HG03378 (cell line): ENCODE results near the gene PIK3C2B.
A peak's percentile ranks its signal among the peaks of the same experiment; 100 is the strongest.
"Not testable (repeated sequence)": the region's sequence is repeated elsewhere in the genome, so short reads cannot be mapped to it uniquely, and the experiment has no call there.

Experiments used
- ATAC-seq: cut with Tn5 transposase; IDR thresholded peaks from one replicate; pipeline ENCODE4 v1.9.1; 2021; ENCODE audit warnings: mild to moderate bottlenecking, moderate library complexity; ENCODE audit not compliant: unreplicated experiment

PIK3C2B gene, protein sequence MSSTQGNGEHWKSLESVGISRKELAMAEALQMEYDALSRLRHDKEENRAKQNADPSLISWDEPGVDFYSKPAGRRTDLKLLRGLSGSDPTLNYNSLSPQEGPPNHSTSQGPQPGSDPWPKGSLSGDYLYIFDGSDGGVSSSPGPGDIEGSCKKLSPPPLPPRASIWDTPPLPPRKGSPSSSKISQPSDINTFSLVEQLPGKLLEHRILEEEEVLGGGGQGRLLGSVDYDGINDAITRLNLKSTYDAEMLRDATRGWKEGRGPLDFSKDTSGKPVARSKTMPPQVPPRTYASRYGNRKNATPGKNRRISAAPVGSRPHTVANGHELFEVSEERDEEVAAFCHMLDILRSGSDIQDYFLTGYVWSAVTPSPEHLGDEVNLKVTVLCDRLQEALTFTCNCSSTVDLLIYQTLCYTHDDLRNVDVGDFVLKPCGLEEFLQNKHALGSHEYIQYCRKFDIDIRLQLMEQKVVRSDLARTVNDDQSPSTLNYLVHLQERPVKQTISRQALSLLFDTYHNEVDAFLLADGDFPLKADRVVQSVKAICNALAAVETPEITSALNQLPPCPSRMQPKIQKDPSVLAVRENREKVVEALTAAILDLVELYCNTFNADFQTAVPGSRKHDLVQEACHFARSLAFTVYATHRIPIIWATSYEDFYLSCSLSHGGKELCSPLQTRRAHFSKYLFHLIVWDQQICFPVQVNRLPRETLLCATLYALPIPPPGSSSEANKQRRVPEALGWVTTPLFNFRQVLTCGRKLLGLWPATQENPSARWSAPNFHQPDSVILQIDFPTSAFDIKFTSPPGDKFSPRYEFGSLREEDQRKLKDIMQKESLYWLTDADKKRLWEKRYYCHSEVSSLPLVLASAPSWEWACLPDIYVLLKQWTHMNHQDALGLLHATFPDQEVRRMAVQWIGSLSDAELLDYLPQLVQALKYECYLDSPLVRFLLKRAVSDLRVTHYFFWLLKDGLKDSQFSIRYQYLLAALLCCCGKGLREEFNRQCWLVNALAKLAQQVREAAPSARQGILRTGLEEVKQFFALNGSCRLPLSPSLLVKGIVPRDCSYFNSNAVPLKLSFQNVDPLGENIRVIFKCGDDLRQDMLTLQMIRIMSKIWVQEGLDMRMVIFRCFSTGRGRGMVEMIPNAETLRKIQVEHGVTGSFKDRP (N-terminal part only)

GRCh38 chr1:204494281-204495077, at the start of gene PIK3C2B:
Gene PIK3C2B (minus strand): TSS chr1:204494805. CDS start chr1:204469802, 25,003 bp downstream.
- ATAC-seq = peak; percentile 59

DNA sequence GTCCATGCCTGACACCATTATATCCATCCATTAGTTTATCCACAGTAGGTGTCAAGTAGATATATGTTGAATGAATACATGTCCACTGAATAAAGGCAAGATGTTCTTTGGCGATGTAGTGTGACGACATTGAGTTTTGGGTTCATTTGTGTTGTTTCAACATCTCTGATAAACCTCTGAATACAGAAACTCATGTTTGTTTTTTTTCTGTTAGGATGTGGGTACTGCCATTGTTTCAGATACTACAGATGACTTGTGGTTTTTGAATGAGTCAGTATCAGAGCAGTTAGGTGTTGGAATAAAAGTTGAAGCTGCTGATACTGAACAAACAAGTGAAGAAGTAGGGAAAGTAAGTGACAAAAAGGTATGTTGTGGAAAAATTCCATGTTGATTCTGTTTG, 49.7 kb upstream of the PIK3C2B start:
- ATAC-seq = no peak

DNA sequence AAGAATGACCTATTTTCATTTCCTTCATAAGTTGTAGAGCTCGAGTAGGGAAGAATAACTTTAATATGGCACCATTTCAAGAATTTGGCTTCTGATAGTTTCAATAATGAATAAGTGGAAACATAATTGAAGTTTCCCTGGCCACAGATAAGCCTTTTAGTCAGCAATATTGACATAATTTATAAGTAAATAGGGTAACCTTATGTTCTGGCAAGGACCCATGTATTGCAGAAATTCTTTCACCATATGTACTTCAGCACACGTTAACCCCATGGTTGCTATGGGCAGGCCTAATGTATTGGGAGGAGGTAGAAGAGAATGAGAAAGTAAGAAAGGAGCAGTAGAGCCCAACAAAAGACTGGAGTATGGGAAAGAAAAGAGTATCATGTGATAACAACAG, 47.0 kb upstream of the PIK3C2B start:
- no peak for ATAC-seq

GRCh38 chr1:204532832-204533231, 38.2 kb upstream of the PIK3C2B start:
- no peak for ATAC-seq

- ATAC-seq = peak; percentile 89
Observed at GRCh38 chr1:204530932-204531331, 36.3 kb upstream of the PIK3C2B start.

DNA sequence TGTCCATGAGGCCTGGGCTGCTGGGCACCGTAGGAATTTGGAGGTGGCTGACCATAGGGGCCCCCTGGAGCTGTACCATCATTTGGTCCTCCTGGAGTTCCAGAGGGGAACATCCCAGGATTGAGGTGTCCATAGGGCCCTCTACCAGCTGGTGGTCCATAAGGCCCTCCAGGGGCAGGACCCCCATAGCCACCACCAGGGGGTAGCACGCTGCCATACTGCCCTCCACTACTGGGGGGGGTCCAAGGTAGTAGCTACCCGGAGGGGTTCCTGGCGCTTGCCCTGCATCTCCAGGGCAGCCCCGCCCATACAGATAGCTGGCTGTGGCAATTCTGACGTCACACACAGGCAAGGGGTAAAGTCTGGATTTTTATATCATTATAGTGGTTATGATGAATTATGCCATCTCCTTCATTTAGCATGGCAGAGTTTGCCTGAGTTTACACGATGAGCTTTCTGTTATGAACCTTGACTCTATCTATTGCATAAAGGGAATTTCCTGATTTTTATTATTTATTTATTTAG, 34.8 kb upstream of the PIK3C2B start:
- ATAC-seq = no peak

DNA sequence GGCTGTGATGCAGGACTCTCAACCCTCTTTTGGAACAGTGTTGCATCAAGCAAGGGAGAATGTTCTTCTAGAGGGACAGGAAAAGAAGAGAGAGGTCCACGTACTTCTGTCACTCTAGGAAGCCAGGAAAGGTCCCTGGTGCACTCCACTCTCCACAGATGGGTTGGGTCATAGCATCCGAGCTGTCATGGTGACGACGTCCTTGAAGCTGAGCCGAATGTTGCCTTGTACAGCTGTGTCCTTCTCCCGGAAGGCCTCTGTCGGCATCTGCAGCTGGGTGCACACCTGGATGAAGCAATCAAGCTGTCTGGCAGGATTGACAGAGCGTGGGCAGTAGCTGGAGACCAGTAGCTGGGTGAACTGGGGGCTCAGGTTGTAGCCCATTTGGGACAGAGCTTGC, 34.1 kb upstream of the PIK3C2B start:
- no peak for ATAC-seq

DNA sequence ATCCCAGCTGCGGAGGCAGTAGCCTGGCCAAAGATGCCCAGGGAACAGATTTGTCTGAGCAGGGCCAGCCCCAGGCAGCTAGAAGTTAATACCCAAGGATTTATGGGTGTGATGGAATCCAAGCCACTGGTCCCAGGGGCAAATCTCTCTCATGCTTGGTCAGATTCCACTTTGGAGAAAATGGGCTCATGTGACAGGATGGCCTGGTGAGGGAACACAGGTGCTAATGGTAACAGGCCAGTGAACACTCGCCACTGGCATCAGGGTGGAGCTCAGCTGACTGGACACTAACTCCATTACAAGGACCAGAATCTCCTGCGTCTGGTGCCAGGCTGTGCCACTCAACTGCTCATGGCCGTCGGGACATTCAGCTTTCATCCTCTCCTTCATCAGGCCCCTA, 33.6 kb upstream of the PIK3C2B start:
- no peak for ATAC-seq

DNA sequence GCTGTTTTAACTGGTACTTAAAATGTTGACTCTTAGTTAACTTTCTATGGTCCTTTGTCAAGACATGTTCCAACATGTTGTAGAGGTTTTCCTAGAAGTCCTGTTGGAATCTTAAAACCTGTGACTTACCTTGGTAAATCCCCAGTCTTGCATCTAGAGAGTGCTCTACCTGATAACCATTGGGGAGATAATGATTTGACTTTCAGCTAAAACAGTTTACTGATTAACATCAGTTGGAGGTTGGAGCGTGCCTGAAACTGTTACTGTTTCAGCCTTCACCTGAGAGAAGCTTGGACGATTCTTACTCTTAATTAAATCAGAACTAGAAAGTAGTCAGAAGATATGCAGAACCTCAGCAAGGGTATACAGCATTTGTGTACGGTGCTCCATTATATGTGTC, 30.4 kb upstream of the PIK3C2B start:
- no peak for ATAC-seq

GRCh38 chr1:204523605-204524215, 29.1 kb upstream of the PIK3C2B start:
- no peak for ATAC-seq

GRCh38 chr1:204521941-204522521, 27.4 kb upstream of the PIK3C2B start:
- not testable (repeated sequence) for ATAC-seq

GRCh38 chr1:204520834-204521709, 26.5 kb upstream of the PIK3C2B start:
- peak; percentile 41 for ATAC-seq

- ATAC-seq = not testable (repeated sequence)
Observed at GRCh38 chr1:204517382-204517781, 22.8 kb upstream of the PIK3C2B start.

DNA sequence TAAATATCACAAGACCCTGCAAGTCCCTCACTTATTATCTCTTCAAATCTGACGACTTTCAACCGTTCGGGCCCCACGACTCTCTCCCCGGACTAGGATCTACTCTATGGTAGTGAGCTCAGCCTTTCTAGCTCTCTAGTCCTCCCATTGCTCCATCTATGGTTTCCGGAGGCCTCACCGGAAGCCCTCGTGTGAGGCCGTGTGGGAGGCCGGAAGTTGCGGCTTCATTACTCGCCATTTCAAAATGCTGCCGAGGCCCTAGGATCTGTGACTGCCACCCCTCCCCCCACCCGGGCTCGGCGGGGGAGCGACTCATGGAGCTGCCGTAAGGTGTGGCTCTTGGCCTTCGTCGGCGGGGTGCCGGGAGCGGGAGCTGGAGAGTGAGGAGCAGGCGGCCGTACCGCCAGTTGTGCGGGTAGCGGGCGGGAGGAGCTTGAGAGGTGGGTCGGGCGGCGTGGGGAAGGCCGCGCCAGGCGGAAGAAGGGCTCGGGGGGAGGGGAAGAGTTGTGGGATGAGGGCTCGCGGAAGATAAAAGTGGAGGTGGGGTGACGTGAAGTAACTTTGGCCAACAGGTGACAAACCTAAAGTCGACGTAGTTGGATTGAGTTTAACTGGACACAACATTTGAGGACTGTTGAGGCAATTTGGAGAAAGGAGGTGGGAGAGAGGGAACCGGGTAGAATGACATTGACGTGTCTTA, 21.7 kb upstream of the PIK3C2B start, which contains the start of gene MDM4:
MDM4 (plus strand) TSS at position 227 of the 700 bp plus-strand sequence. CDS start 9,113 bp downstream, outside the sequence.
- peak; percentile 68 for ATAC-seq

DNA sequence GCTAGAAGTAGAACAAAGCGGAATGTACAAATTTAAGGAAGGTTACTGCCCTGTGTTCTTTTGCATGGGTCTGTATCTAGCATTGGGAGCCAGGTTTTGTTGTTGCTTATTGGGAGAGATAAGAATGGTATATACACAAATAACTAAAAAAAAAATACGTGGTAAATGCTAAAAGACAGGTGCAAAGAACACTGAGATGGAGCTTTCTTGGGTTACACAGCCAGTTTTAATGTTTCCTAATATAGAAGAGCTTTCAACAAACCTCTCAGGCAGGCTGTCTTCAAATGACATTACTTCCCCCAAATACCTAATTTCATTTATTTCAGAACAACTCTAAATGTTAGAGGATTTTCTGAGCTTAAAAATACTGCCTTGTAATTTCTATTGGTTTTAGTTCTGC, 20.2 kb upstream of the PIK3C2B start:
- ATAC-seq = no peak

DNA sequence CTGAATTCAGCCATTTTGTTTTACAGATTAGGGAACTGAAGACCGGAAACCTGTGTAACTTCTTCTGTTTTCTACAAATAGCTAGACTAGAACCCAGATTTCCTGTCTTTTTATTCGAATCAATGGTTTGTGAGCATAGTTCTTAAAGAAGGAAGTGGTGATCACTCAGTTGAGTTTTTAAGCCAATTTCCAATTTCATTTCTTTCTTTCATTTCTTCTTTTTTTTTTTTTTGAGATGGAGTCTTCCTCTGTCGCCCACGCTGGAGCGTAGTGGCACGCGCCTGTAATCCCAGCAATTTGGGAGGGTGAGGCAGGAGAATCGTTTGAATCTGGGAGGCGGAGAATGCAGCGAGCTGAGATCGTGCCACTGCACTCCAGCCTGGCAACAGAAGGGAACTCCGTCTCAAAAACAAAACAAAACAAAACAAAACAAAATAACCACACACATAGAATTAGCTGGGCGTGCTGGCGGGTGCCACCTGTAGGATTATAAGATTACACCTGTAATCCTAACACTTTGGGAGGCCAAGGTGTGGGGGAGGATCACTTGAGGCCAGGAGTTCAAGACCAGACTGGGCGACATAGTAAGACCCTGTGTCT, 18.6 kb upstream of the PIK3C2B start:
- ATAC-seq = peak; percentile 52

DNA sequence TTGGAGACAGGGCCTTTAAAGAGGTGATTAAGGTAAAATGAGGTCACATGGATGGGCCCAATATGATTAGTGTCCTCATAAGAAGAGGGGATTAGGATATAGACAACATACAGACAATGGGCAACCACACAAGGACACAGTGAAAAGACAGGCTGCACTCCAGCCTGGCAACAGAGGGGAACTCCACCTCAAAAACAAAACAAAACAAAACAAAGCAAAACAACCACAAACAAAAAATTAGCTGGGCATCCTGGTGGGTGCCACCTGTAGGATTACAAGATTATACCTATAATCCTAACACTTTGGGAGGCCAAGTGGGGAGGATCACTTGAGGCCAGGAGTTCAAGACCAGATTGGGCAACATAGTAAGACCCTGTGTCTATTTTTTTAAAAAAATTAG, 16.8 kb upstream of the PIK3C2B start:
- no peak for ATAC-seq
